ENCODE results near the gene LY6G6F. TPM values are rescaled to one million over a fixed set of nuclear protein-coding genes. Genes with fewer than 3 reads are reported as not detected.

Gene LY6G6F
- polyA plus RNA-seq, 3 donors = 0.51 TPM; not detected in 2

GRCh38 chr6:31687860-31688693 lies 18.6 kb upstream of the LY6G6F start:
- intact Hi-C loops (cut with micrococcal nuclease) = no loop called here
- 94% methylated on average over 10 of the region's 14 CpGs for WGBS (ENCODE audit: insufficient coverage)
- Histone ChIP-seq H3K79me2 (ENCODE audit: insufficient read depth, low read length) (no peaks in the 10 kb centered on the region), H4K20me1 (ENCODE audit: insufficient read depth, low read length) (peaks cover 16% of the 10 kb centered on the region), H3K4me2 (replicated peaks; ENCODE audit: extremely low read depth, low read length, poor library complexity, severe bottlenecking) (no peak overlapping the region), H3K9ac (ENCODE audit: insufficient read depth, low read length, poor library complexity, severe bottlenecking) (no peak overlapping the region), H3K4me1 (ENCODE audit: control insufficient read depth in 1 of 2, insufficient read depth in 2 of 2, low read length in 2 of 2) (peaks cover 13 to 14% of the 10 kb centered on the region in 2 donors), H3K9me3 (replicated peaks in 1 of 2; ENCODE audit: control insufficient read depth in 1 of 2, insufficient read depth in 1 of 2, low read length in 2 of 2) (no peaks in the 10 kb centered on the region), H3K27me3 (ENCODE audit: control insufficient read depth in 2 of 2, insufficient read depth in 2 of 2, low read length in 2 of 2) (peaks cover 0 to 4% of the 10 kb centered on the region in 2 donors), H2AFZ (ENCODE audit: insufficient read depth, low read depth, low read length, poor library complexity, severe bottlenecking) (no peak overlapping the region), H3K27ac (ENCODE audit: low read depth in 1 of 2, low read length in 2 of 2) (peak overlapping the region in 1 of 2 donors; percentile 46), H3K36me3 (replicated peaks in 1 of 2; ENCODE audit: control insufficient read depth in 1 of 2, insufficient read depth in 2 of 2, low read length in 2 of 2) (peaks cover 71 to 90% of the 10 kb centered on the region in 2 donors), H3K4me3 (replicated peaks in 1 of 3; ENCODE audit: low read depth in 2 of 3, low read length in 3 of 3) (no peak overlapping the region)
- H3K36me3 Mint-ChIP-seq = peaks cover 81 to 85% of the 10 kb centered on the region in 2 donors
- H3K4me3 Mint-ChIP-seq = no peak overlapping the region
- H3K4me1 Mint-ChIP-seq = peaks cover 20% of the 10 kb centered on the region
- DNase-seq = no peak
- H3K27me3 Mint-ChIP-seq (ENCODE audit: low read depth in 3 of 3) = peaks cover 3 to 8% (median 3%) of the 10 kb centered on the region in 3 donors
- peak overlapping the region in 1 of 7 donors; percentile 32 for H3K27ac Mint-ChIP-seq
- H3K9me3 Mint-ChIP-seq = peaks cover 0 to 2% (median 0%) of the 10 kb centered on the region in 7 donors
- TF ChIP-seq, protein P1, sequence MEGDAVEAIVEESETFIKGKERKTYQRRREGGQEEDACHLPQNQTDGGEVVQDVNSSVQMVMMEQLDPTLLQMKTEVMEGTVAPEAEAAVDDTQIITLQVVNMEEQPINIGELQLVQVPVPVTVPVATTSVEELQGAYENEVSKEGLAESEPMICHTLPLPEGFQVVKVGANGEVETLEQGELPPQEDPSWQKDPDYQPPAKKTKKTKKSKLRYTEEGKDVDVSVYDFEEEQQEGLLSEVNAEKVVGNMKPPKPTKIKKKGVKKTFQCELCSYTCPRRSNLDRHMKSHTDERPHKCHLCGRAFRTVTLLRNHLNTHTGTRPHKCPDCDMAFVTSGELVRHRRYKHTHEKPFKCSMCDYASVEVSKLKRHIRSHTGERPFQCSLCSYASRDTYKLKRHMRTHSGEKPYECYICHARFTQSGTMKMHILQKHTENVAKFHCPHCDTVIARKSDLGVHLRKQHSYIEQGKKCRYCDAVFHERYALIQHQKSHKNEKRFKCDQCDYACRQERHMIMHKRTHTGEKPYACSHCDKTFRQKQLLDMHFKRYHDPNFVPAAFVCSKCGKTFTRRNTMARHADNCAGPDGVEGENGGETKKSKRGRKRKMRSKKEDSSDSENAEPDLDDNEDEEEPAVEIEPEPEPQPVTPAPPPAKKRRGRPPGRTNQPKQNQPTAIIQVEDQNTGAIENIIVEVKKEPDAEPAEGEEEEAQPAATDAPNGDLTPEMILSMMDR (IDR thresholded peaks at IDR 0.05) = no peak

- TF ChIP-seq, protein P1 (IDR thresholded peaks at IDR 0.05) = no peak
- WGBS (ENCODE audit: insufficient coverage) = no CpG with 5 or more reads among the region's 11 CpGs
Measured at GRCh38 chr6:31689249-31690110, 17.2 kb upstream of the LY6G6F start.

More at GRCh38 chr6:31689249-31690110, 17.2 kb upstream of the LY6G6F start:
- Histone ChIP-seq H3K9me3 (replicated peaks in 1 of 2; ENCODE audit: control insufficient read depth in 1 of 2, insufficient read depth in 1 of 2, low read length in 2 of 2) (no peaks in the 10 kb centered on the region), H4K20me1 (ENCODE audit: insufficient read depth, low read length) (peaks cover 18% of the 10 kb centered on the region), H2AFZ (ENCODE audit: insufficient read depth, low read depth, low read length, poor library complexity, severe bottlenecking) (no peak overlapping the region), H3K4me1 (ENCODE audit: control insufficient read depth in 1 of 2, insufficient read depth in 2 of 2, low read length in 2 of 2) (peaks cover 9 to 10% of the 10 kb centered on the region in 2 donors), H3K4me3 (replicated peaks in 1 of 3; ENCODE audit: low read depth in 2 of 3, low read length in 3 of 3) (no peak overlapping the region), H3K27ac (ENCODE audit: low read depth in 1 of 2, low read length in 2 of 2) (peak overlapping the region in 1 of 2 donors; percentile 46), H3K36me3 (replicated peaks in 1 of 2; ENCODE audit: control insufficient read depth in 1 of 2, insufficient read depth in 2 of 2, low read length in 2 of 2) (peaks cover 81 to 97% of the 10 kb centered on the region in 2 donors), H3K79me2 (ENCODE audit: insufficient read depth, low read length) (peaks cover under 1% of the 10 kb centered on the region), H3K9ac (ENCODE audit: insufficient read depth, low read length, poor library complexity, severe bottlenecking) (no peak overlapping the region), H3K27me3 (ENCODE audit: control insufficient read depth in 2 of 2, insufficient read depth in 2 of 2, low read length in 2 of 2) (no peaks in the 10 kb centered on the region), H3K4me2 (replicated peaks; ENCODE audit: extremely low read depth, low read length, poor library complexity, severe bottlenecking) (no peak overlapping the region)
- no peak for DNase-seq
- Mint-ChIP-seq H3K27me3 (ENCODE audit: low read depth in 3 of 3) (peaks cover 0 to 6% (median 1%) of the 10 kb centered on the region in 3 donors), H3K9me3 (no peaks in the 10 kb centered on the region), H3K4me3 (no peak overlapping the region), H3K27ac (peak overlapping the region; percentile 33 to 82 (median 57)), H3K4me1 (peaks cover 14% of the 10 kb centered on the region), H3K36me3 (peaks cover 89 to 92% of the 10 kb centered on the region in 2 donors)
- intact Hi-C loops (cut with micrococcal nuclease) = no loop called here
